GM21381 (cell line): ENCODE data around the gene CDH13.

ENCODE experiments used
- ATAC-seq: cut with Tn5 transposase; IDR thresholded peaks from one replicate; pipeline ENCODE4 v1.9.1; 2021; ENCODE audit warnings: mild to moderate bottlenecking, moderate library complexity; ENCODE audit not compliant: unreplicated experiment

Gene CDH13

DNA sequence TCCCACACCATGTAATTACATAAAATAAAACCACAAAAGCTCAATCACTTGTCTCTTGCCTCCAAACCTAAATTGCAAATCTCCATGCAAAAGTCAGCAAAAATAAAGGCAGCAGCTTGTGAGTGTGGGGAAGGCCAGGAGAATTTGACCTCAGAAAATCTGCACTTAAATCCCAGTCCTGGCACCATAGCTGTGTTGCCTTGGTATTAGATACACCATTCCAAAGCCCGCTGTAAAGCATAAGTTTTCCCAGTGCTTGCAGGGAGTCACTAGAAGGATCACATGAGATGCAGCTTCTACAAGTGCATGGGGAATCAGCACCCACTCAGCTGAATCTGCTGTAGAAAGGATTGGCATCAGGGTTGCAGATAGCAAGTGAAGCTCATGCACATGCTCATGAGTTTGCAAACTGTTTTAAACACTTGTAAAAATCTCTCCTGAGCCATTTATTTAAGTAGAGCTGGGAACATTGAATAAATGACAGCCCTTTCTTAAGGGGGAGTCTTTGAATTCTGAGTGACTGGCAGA lies 686.0 kb downstream of the CDH13 start:
- no peak for ATAC-seq

DNA sequence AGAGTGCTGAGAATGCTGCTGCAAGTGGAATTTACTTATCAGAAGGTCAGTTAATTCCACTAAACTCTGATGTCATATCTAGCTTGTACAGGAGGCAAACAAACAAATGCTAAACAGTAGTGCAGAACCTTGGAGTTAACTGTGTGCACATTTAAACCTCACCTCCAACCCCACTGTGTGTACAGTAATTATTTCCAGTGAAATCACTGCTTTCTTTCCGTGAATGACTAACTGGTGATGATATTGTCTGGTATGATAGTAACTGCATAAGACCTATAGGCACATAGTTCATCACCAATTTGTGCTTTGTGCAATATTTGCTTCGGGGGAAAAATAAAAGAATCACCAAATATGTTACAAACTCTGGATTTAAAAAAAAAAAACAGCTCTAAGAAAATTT lies 688.5 kb downstream of the CDH13 start:
- no peak for ATAC-seq

DNA sequence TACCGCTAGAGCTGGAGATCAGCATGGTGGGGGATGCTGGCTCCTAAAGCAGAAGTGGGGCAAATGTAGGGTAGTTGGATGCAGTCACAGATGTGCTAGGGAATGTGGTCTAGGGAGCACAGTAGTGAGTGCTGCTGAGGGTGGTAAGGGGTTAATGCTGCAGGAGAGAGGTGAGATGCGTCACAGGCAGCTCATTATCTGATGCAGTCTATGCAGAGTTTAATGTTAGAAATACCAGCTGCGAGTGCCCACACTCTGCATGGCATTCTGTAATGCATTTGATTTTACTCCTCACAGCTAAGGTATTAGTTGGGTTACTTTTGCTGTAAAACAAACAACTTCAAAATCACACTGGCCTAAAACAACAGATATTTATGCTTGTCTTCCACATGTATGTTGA lies 689.7 kb downstream of the CDH13 start:
- no peak for ATAC-seq

DNA sequence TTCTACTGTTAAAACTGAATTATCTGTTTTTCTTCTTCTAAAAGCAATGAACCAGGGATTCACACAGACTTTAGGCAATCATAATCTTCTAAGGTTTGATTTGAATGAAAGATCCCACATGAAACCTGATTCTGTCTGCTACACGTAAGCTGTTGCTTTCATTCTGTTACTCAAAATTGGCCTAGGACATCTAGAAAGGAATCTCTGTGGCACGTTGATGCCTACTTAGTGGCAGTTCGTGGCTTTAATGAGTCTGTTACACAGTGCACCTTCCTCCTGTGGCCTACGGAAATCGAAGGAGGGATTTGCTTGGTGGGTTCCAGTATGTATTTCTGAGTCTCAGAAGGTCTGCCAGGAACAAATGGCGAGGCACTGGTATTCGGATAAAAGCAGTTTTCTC lies 691.6 kb downstream of the CDH13 start:
- no peak for ATAC-seq

DNA sequence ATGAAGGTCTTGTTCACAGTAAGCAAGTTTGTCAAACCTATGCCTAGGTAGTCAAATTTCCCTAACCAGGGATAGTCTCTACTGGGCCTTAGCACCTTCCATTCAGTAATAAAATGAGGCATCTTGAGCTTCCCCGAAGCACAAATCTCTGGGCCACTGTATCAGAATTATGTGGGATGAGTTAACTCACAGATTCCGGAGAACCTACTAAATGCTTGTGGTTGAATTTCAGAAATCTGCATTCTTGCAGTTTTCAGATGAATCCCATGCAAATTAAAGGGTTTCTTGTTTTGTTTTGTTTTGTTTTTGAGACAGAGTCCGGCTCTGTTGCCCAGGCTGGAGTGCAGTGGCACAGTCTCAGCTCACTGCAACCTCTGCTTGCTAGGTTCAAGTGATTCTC lies 702.2 kb downstream of the CDH13 start:
- ATAC-seq, result no peak

DNA sequence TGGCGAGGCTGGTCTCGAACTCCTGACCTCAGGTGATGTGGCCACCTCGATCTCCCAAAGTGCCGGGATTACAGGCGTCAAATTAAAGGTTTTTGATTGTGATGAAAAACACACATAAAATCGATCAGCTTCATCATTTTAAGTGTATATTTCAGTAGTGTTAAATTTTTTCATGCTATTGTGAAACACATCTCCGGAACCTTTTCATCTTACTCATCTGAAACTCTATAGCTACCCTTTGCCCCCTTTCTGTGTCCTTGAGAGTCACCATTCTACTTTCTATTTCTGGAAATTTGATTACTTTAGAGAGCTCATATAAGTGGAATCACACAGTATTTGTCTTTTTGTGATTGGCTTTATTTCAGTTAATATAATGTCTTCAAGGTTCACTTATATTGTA lies 702.7 kb downstream of the CDH13 start:
- no peak for ATAC-seq

DNA sequence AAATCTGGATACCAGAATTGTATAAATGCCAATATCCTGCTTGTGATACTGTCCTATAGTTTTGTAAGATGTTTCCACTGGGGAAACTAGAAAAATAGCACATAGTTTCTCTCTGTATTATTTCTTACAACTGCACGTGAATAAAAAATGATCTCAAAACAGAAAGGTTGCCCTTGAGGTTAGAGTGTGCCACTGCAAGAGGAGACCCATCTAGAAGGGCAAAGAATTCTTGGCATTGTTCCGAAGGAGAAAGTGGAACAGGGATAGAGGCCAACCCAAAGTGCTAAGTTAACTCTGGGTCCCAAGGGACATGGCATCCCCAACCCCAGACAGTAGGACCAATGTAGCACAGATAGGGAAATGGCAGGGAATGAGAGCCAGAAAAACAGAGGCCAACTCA lies 703.5 kb downstream of the CDH13 start:
- no peak for ATAC-seq

DNA sequence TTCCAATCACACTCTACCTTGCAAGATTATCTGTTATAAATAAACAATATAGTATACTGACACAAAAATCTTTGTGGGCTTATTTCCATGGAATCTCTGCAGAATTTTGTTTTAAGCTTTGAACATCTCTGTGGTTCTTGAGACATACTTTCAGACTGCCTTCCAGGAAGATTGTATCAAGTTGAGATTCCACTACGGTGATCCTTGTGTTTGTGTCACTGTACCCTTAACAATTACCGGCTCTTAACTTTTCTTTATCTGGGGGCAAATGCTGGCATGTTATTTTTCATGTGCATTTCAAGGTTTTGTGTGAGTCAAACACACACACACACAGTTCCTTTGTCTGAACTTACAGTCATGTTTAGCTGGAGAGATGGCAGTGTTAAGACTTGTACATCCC lies 708.3 kb downstream of the CDH13 start:
- no peak for ATAC-seq

DNA sequence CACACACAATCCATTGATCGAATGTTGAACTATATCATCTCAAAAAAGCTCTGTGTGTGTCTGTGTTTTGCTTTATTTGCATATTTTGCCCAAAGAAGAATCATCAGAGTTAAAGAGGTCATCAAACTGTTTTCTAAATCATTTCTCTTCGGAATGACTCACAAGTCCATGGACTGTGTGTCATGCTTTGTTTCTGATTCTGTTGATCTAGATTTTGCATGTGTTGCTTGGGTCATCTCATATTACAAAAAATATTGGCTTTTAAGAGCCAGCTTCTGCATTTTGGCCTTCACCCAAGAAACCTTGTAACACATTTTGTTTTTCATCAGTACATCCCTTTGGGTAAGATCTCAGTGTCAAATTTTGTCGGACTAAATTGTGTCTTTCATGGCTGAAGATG lies 709.8 kb downstream of the CDH13 start:
- ATAC-seq, result no peak

DNA sequence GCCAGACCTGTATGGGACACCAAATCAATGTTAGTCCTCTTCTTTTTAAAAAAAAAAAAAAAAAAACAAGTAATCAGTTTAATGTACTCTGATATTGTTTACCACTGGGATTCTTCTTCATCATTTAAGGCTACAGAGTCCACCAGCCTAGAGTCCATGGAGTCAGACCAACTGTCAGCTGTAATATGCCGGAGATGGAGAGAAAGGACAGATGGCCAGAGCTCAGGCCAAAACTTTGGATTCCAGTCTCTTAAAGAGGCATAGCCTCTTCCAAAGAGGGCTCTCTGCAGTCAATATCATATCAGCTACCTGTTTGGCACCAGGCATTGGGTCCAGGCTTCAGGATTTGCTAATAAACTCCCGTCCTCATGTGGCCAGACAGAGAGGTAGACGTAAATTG lies 711.4 kb downstream of the CDH13 start:
- ATAC-seq, result no peak

DNA sequence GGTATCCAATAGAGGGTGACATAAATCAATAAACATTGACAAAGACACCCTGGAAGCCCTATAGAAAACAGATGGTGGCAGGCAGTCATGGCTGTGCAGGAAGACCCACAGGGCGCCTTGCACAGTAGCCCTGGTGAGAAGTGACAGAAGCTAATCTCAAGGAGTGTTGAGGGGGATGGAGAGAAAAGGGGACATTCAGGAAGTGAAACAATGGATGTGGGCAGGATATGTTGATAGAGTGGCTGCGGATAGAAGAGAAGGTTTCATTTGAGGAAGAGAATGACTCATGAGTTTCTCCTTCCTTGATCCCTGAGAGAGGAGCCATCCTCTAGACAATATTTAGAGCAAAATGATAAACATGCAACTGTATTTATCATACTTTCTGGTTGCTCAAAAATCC lies 712.2 kb downstream of the CDH13 start:
- no peak for ATAC-seq

DNA sequence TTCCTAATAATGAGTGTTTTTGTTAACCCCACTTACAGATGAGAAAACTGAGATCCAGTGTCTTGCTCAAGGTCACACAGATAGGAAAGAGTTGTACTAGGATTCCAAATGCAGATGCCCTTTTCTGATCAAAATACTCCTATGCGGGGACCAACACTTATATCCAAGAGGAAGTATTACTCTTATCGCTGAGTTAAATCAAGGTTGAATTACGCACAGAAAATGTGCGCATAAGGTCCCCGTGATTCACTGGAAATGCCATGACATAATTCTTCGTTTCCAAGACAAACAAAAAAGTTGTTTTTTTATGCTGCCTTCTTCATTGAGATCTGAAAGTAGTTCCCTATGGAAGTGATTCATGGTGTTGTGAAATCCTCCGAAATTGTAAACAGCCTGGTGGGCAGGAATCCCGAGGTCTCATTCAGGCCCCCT lies 717.2 kb downstream of the CDH13 start:
- no peak for ATAC-seq

DNA sequence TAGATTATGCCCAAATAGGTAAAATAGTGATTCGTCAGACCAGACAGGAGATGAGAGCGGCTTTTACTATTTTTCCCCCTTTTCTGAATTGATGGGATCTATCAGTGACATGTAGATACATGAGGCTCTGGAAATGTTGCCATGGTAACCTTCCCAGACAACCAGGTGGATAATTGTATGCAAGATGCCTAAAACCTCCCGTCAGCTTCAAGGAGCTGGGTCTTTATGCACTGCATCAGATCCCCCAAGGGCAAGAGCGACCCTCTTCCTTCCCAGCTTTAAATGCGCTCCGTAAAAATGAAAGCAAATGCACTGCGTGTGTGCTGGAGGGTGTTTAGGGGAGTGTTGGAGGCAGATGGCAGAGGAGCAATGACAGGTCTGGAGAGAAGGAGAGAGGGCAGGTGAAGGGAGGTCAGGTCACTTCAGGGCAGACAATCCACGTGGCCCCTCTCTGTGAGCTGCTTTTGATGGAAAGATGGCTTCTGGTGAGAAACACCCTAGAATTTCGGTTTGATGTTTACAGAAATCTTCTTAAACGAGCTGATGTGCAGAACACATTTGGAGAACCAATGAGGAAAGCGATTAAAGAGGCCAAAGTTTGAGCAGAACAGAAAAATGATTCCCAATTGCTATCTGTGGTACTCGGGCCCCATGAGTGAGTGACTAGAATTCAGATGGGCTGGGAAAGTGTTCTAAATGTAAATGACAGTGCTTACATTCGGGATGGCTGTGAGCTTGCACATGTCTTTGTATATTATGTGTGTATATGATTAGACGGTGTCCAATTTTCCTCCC lies 719.3 kb downstream of the CDH13 start:
- no peak for ATAC-seq

DNA sequence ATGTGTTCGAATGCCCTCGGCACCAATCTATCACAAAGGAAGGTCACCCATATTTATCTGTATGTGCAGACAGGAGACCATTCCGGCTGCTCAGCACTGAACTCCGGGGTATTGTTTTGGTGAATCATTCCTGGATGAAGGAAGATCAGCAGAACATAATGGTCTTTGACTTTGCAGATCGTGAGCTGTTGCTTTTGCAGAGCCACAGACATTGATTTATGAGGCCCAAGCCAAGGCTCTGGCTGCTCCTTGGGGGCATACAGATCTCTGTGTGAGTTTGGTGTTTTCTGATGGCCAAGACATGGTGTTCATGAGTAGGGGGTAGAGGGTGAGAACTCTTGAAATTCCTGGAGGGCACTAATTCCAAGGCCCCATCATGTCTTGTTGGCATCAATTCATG lies 722.2 kb downstream of the CDH13 start:
- no peak for ATAC-seq

DNA sequence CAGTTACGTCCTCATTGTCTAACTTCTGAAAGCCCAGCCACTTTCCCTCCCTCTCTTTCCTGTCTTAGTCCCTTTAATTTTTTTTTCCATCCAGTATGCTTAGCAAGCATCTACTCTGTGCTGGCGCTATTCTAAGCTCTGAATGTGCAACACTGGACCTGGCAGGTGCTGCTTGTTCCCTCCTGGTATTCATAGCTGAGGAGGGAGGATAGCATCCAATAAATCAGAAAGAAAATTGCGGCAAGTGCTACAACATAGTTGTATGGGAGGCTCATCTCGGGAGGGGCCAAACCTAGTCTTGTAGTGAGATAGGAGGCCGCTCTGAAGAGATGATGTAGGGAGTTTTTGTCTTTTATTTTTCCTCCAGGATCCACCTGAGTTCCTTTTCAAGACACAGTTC lies 723.7 kb downstream of the CDH13 start:
- no peak for ATAC-seq

DNA sequence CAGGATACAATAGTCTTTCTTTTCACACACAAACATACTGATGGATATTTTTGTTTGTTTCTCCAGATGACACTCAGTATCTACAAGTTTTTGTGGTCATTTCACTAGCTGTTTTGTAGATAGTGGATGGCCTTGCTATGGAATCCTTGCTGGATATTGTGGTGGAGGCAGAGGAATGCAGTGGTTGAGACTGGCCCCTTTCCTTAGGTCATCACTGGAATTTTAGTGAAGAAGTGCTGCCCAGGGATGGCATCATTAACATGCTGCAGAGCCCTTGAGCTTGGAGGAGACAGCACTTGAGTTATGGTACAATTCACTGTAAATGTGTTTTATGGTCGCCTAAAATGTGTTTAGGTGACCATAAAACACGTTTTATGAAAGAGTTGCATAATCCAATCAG lies 725.1 kb downstream of the CDH13 start:
- no peak for ATAC-seq

DNA sequence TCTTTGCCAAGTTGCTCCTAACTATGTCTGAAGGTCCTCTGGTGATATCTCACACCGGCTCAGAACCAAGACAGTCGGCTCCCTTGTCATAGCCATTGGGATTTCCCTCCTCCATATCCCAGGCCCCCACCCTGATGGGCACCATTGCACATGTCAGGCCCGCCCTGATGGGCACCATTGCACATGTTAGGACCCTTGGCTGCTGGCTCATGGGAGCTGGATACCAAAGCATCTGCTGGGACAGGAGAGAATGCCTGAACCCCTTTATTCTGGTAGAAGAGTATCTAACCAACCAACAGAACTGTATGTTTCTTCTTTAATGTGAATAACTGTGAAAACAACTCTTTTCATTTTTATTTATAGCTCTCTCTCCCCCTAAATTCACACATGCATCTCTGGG lies 726.5 kb downstream of the CDH13 start:
- ATAC-seq, result no peak

DNA sequence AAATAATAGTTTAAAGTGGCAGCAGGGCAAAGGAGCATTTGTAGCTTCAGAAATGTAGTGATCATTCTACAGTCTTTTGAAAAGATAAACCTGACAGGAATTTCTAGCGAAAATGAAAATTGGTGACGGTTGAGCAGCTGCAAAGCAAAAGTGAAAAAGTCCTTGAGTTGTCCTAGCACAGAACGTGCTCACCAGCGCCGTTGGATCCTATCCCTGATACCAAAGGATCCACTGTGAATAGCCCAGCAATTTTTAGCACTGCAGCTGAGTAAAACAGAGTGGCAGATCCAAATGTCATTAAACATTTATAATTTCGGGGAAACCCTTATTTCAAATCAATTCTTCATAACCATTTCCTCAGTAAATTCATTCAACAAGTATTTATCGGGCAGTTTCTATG lies 727.2 kb downstream of the CDH13 start:
- ATAC-seq, result no peak

DNA sequence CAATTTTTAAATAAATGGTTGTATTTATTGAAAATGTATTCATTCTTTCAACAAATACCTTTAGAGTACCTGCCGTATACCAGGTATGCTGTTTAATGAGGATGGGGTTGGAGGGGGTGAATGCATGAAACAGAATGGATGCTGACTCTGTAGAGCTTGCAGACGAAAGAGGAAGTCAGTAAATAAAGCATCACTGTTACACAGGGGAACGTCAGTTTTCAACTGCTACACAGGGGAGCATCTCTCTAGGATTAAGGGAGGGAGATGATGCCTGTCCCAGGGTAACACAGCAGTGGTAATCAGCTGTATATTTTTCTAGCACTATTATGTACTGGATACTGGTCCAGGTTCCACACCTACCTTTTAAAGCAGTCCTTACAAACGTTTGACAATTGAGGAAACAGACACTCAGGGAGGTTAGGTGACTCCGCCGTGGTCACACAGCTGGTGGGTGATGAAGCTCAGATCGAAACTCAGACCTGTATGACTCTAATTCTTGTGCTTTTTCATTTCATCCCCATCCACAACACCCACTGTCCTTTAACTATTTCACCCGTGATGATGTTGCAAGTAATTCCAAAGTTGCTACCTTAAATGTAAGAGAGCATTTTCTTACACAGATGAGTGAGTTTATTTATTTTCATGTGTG lies 728.9 kb downstream of the CDH13 start:
- no peak for ATAC-seq

DNA sequence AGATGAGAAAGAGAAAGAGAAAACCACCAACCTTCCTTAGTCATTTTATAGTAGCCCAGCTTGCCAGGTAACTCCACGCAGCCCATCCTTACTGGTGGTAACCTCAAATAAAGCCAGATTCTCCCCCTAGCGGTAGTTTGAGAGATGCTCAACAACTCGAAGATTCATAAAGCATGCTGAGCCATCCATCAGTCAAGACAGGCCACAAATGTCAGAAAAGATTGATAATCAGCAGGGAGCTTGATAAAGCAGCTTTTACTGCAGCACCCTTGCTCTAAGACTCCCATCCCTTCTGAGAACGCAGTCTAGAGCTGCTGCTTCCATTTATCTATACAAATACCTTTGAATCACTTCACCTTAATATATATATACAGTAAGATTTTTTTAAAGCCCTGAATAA lies 729.5 kb downstream of the CDH13 start:
- ATAC-seq, result peak; percentile 70

DNA sequence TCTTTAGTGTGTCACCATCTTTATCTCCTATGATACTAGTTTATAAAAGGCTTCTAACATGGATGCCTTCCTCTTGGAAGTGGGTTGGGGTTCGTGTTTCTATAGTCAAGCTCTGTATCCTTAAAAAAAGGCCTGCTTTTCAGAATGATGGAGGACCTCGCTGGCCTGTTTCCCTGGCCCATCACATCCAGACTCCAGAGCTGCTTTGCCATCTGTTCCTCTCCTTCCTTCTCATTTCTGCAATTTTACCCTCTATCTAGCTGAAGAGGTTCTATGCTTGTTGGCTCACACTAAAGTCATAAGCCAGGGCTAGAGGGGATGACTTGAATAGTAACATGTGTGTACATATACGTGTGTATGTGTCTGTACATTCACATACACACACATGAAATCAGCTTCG lies 730.2 kb downstream of the CDH13 start:
- ATAC-seq, result no peak

DNA sequence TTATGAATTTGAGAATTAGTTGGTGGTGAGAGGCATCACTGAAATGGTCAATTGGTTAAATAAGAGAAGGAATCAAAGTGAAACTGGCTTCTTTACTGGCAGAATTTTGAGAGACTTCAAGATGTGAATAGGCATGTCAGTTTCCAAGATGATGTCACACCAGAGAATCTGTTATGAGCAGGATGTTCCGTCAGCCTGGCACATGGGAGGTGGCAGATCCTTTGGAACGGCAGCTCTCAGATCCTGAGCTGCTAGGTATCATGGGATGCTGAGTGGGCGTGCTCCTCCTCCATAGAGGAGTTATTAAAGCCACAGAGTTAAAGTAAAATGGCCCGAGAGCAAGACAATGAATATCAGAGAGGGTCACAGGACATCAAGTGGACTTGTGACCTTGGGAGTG lies 736.8 kb downstream of the CDH13 start:
- ATAC-seq, result no peak

DNA sequence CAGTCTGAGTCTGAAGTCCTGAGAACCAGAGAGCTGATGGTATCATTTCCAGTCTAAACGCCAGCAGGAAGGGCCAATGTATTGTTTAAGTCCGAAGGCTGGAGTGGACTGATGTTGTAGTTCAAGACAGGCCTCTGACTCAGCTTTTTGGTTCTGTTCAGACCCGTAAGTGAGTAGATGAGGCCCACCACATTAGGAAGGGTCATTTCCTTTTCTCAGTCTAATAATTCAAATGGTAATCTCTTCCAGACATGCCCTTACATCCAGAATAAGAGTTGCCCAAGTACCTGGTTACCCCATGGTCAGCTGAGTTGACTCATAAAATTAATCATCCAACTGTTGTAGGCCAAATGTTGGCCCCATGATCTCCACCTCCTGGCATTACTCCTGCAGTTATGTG lies 738.4 kb downstream of the CDH13 start:
- no peak for ATAC-seq
